Nephron (organoid): ENCODE results near the gene SEPTIN12.

Source experiments
- H3K27ac Mint-ChIP-seq, 3 experiments: 2 replicates each; pipeline ENCODE4 v1.8.0; 2020; ENCODE audit warnings: mixed read lengths in 3 of 3, mild to moderate bottlenecking in 2 of 3, moderate library complexity in 1 of 3
- H3K27me3 Mint-ChIP-seq: 2 replicates; pipeline ENCODE4 v1.8.0; 2021; ENCODE audit warnings: low read depth, mild to moderate bottlenecking, moderate library complexity, mixed read lengths
- H3K36me3 Mint-ChIP-seq: 2 replicates; pipeline ENCODE4 v1.8.0; 2020; ENCODE audit warnings: low read depth, mixed read lengths
- H3K4me1 Mint-ChIP-seq: 2 replicates; pipeline ENCODE4 v1.8.0; 2020; ENCODE audit warnings: mixed read lengths
- H3K4me3 Mint-ChIP-seq, 3 experiments: 2 replicates each; pipeline ENCODE4 v1.8.0; 2020; ENCODE audit warnings: mild to moderate bottlenecking in 3 of 3, mixed read lengths in 3 of 3, moderate library complexity in 2 of 3
- H3K9me3 Mint-ChIP-seq: 2 replicates; pipeline ENCODE4 v1.8.0; 2020; ENCODE audit warnings: mixed read lengths
- TF ChIP-seq, protein P1 (sequence below), 3 experiments: fragments of 200-600 bp; sonication (generic); IDR thresholded peaks; one replicate each; pipeline ENCODE4 v1.5.0; 2021; ENCODE audit warnings: antibody characterized with exemption in 3 of 3; ENCODE audit not compliant: unreplicated experiment in 3 of 3

The SEPTIN12 gene

DNA sequence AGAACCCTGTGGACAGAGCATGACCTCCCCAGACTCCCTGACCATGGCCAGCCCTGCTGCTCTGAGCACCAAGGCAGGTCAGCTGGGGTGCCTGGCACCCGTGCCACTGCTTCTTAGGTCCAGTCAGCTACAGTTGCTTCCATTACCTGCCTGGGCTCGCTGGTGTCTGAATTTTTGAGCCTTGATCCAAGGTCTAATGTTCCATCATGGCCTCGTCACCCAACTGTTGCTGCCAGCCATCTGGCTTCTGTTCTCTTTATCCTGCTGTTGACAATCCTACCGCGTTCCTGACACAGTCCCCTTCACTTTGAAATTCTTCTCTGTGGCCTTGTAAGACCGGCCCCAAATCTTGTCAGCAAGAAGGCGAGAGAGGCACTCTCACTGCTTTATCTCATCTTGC, 42.3 kb upstream of the SEPTIN12 start:
- Mint-ChIP-seq H3K27ac (no peak overlapping the region), H3K27me3 (no peaks in the 10 kb centered on the region), H3K36me3 (peaks cover 49% of the 10 kb centered on the region), H3K4me3 (peak overlapping the region in 1 of 3 experiments; percentile 33), H3K9me3 (no peaks in the 10 kb centered on the region), H3K4me1 (no peaks in the 10 kb centered on the region)
- TF ChIP-seq, protein P1, sequence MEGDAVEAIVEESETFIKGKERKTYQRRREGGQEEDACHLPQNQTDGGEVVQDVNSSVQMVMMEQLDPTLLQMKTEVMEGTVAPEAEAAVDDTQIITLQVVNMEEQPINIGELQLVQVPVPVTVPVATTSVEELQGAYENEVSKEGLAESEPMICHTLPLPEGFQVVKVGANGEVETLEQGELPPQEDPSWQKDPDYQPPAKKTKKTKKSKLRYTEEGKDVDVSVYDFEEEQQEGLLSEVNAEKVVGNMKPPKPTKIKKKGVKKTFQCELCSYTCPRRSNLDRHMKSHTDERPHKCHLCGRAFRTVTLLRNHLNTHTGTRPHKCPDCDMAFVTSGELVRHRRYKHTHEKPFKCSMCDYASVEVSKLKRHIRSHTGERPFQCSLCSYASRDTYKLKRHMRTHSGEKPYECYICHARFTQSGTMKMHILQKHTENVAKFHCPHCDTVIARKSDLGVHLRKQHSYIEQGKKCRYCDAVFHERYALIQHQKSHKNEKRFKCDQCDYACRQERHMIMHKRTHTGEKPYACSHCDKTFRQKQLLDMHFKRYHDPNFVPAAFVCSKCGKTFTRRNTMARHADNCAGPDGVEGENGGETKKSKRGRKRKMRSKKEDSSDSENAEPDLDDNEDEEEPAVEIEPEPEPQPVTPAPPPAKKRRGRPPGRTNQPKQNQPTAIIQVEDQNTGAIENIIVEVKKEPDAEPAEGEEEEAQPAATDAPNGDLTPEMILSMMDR (IDR thresholded peaks at IDR 0.05; ENCODE audit: unreplicated experiment in 3 of 3), result no peak

DNA sequence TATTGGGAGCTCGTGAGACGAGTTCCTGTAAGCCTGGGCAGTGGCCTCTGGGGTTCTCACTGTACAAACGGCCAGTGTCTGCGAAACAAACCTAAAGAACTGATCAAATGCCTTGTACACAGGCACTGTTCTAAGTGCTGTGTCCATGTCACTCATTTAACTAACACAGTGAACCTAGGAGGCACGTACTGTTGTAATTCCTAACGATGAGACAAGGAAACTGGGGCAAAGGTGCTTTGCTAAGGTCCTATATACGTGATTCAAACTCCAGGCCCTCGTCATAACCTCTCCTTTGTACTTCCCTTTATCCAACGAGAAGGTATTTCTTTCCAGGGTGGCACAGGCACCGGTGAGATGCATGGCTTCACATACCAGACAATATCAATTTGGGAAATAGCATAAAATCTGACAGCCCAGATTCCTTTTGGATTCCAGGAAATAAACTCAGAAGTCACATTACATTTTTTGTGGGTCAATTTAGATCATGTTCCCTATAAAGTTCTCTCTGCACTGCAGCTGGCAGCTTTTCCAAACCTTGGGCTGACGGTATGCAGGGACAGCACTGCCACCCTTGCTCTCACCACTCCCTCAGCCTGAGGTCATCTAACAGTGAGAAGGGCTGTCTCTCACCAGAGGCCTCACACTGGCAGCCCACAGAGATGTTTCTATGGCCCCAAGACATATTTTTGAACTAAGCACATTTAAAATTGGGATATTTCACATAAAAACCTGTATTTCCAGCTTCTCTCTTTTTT, 40.6 kb upstream of the SEPTIN12 start:
- no peak overlapping the region for H3K4me3 Mint-ChIP-seq
- H3K27me3 Mint-ChIP-seq, result no peaks in the 10 kb centered on the region
- H3K4me1 Mint-ChIP-seq, result no peaks in the 10 kb centered on the region
- TF ChIP-seq, protein P1 (IDR thresholded peaks at IDR 0.05; ENCODE audit: unreplicated experiment in 3 of 3), result no peak
- peaks cover 62% of the 10 kb centered on the region for H3K36me3 Mint-ChIP-seq
- no peaks in the 10 kb centered on the region for H3K9me3 Mint-ChIP-seq
- no peak overlapping the region for H3K27ac Mint-ChIP-seq

DNA sequence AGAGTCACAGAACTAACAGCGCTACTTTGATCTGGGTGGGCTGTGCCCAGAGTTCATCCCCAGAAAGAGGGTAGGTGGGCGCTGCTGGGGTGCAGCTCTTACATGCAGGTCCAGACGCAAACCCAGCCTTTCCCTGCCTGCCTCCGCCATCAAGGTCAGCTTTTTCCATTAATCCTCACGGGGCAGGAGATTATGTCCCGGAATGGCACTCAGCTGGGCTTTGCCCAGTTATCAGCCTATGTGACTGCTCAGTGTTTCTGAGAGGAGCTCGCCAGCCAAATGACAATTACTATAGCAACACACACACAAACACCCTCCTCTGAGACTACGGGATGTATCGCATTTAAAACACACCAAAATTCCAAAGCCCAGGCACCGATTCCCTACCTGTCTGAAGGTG, 38.8 kb upstream of the SEPTIN12 start:
- peaks cover 61% of the 10 kb centered on the region for H3K36me3 Mint-ChIP-seq
- no peaks in the 10 kb centered on the region for H3K9me3 Mint-ChIP-seq
- no peak overlapping the region for H3K4me3 Mint-ChIP-seq
- no peak overlapping the region for H3K27ac Mint-ChIP-seq
- no peaks in the 10 kb centered on the region for H3K27me3 Mint-ChIP-seq
- TF ChIP-seq, protein P1 (IDR thresholded peaks at IDR 0.05; ENCODE audit: unreplicated experiment in 3 of 3), result no peak
- no peaks in the 10 kb centered on the region for H3K4me1 Mint-ChIP-seq

- peaks cover 62% of the 10 kb centered on the region for H3K36me3 Mint-ChIP-seq
- TF ChIP-seq, protein P1 (IDR thresholded peaks at IDR 0.05; ENCODE audit: unreplicated experiment in 3 of 3), result no peak
- H3K4me3 Mint-ChIP-seq, result no peak overlapping the region
- no peaks in the 10 kb centered on the region for H3K4me1 Mint-ChIP-seq
- H3K27ac Mint-ChIP-seq, result no peak overlapping the region
- H3K27me3 Mint-ChIP-seq, result no peaks in the 10 kb centered on the region
- no peaks in the 10 kb centered on the region for H3K9me3 Mint-ChIP-seq
Measured at GRCh38 chr16:4826526-4826925, 38.4 kb upstream of the SEPTIN12 start.

GRCh38 chr16:4825196-4825595, 37.1 kb upstream of the SEPTIN12 start:
- Mint-ChIP-seq H3K27me3 (no peaks in the 10 kb centered on the region), H3K4me3 (no peak overlapping the region), H3K27ac (no peak overlapping the region), H3K36me3 (peaks cover 61% of the 10 kb centered on the region), H3K4me1 (no peaks in the 10 kb centered on the region), H3K9me3 (no peaks in the 10 kb centered on the region)
- TF ChIP-seq, protein P1 (IDR thresholded peaks at IDR 0.05; ENCODE audit: unreplicated experiment in 3 of 3), result no peak

DNA sequence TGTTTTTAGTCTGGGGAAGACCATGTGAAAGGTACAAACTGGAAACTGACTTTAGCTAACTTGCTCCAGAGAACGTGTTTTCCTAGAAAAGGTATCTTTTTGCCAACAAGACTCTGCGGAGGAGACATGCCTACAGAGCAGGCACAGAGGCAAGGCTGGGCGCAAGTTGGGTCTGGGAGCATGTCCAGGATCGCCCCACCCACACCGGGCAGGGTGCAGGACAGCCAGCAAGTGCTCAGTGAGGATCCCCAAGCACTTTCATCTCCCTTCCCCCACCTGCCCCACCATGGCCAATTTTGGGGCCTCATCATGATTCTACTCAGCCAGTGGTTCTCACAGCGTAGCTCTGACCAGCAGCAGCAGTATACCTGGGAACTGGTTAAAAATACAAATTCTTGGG, 32.5 kb upstream of the SEPTIN12 start:
- no peak overlapping the region for H3K27ac Mint-ChIP-seq
- H3K4me3 Mint-ChIP-seq, result no peak overlapping the region
- H3K9me3 Mint-ChIP-seq, result no peaks in the 10 kb centered on the region
- peaks cover 69% of the 10 kb centered on the region for H3K36me3 Mint-ChIP-seq
- no peaks in the 10 kb centered on the region for H3K27me3 Mint-ChIP-seq
- TF ChIP-seq, protein P1 (IDR thresholded peaks at IDR 0.05; ENCODE audit: unreplicated experiment in 3 of 3), result no peak
- H3K4me1 Mint-ChIP-seq, result no peaks in the 10 kb centered on the region
